OCI-LY7 (cell line): ENCODE measurements around the gene NXN. TPM values are rescaled to one million over a fixed set of nuclear protein-coding genes. Genes with fewer than 3 reads are reported as not detected.
"Not testable (repeated sequence)": the region's sequence is repeated elsewhere in the genome, so short reads cannot be mapped to it uniquely, and the experiment has no call there.

Experiments
- BruUV-seq: library from RNA; stranded (reverse); fragments of 400-500 nt; replicated peaks from 2 replicates; lab custom pipeline; 2021; lab: Mats Ljungman, UMichigan
- CTCF ChIA-PET: fragments of 300-600 bp; sonication (Branson Sonifier 250); formaldehyde crosslinking; loops from one replicate; lab custom pipeline; 2022; ENCODE audit warnings: antibody characterized with exemption; ENCODE audit not compliant: unreplicated experiment; lab: Charles Lee
- POLR2A ChIA-PET: fragments of 300-600 bp; sonication (Branson Sonifier 250); formaldehyde crosslinking; loops from one replicate; lab custom pipeline; 2022; ENCODE audit warnings: antibody characterized with exemption; lab: Charles Lee
- DNase-seq: peaks from one replicate; pipeline ENCODE4 v3.0.0-alpha.2; 2015; ENCODE audit warnings: low spot score
- H2AFZ ChIP-seq: fragments of 200-600 bp; sonication (generic), shearing (Covaris generic); 2 replicates; pipeline ENCODE4 v1.6.1; 2014; ENCODE audit warnings: mild to moderate bottlenecking, antibody characterized with exemption, low read length, moderate library complexity
- H3K27ac ChIP-seq: fragments of 200-600 bp; sonication (generic); 2 replicates; pipeline ENCODE4 v1.5.1; 2014; ENCODE audit warnings: mixed run types, low read depth, mild to moderate bottlenecking, moderate library complexity, low read length, inconsistent platforms; ENCODE audit not compliant: poor library complexity, severe bottlenecking
- H3K36me3 ChIP-seq: fragments of 200-600 bp; sonication (generic); 2 replicates; pipeline ENCODE4 v1.6.1; 2014; ENCODE audit warnings: mild to moderate bottlenecking, antibody characterized with exemption, low read length, moderate library complexity, mixed read lengths; ENCODE audit not compliant: insufficient read depth
- H3K4me1 ChIP-seq: fragments of 200-600 bp; sonication (generic); 2 replicates; pipeline ENCODE4 v1.5.1; 2014; ENCODE audit warnings: mild to moderate bottlenecking, low read length; ENCODE audit not compliant: insufficient read depth, poor library complexity, severe bottlenecking
- H3K4me2 ChIP-seq: fragments of 200-600 bp; sonication (generic); 2 replicates; pipeline ENCODE4 v1.6.1; 2014; ENCODE audit warnings: mild to moderate bottlenecking, low read length
- H3K4me3 ChIP-seq: fragments of 200-600 bp; sonication (generic); 2 replicates; pipeline ENCODE4 v1.5.1; 2014; ENCODE audit warnings: mild to moderate bottlenecking, low read depth, low read length; ENCODE audit not compliant: poor library complexity, severe bottlenecking
- H3K79me2 ChIP-seq: fragments of 200-600 bp; sonication (generic); 2 replicates; pipeline ENCODE4 v1.6.1; 2016; ENCODE audit warnings: low read depth, mild to moderate bottlenecking, low read length, moderate library complexity, mixed read lengths; ENCODE audit not compliant: insufficient read depth
- H3K9me2 ChIP-seq: fragments of 200-600 bp; sonication (generic); 2 replicates; pipeline ENCODE4 v1.6.1; 2016; ENCODE audit warnings: mild to moderate bottlenecking, low read length, mixed read lengths; ENCODE audit not compliant: insufficient read depth
- H3K9me3 ChIP-seq: fragments of 200-600 bp; sonication (generic); 2 replicates; pipeline ENCODE4 v1.6.1; 2014; ENCODE audit warnings: mild to moderate bottlenecking, mixed run types, low read length, mixed read lengths
- H4K20me1 ChIP-seq: fragments of 200-600 bp; sonication (generic); 2 replicates; pipeline ENCODE4 v1.6.1; 2014; ENCODE audit warnings: mild to moderate bottlenecking, antibody characterized with exemption, low read length, moderate library complexity, mixed read lengths; ENCODE audit not compliant: insufficient read depth
- CTCF ChIP-seq: fragments of 200-600 bp; sonication (generic); conservative IDR thresholded peaks from 2 replicates; pipeline ENCODE4 v1.5.1; 2014; ENCODE audit warnings: mild to moderate bottlenecking, antibody characterized with exemption, low read length, moderate library complexity, mixed read lengths
- EZH2phosphoT487 ChIP-seq: fragments of 200-600 bp; sonication (generic); IDR thresholded peaks from 2 replicates; pipeline ENCODE4 v1.6.1; 2018; ENCODE audit warnings: low read depth, borderline replicate concordance, mild to moderate bottlenecking, mixed run types, antibody characterized with exemption, low read length, moderate library complexity, mixed read lengths
- intact Hi-C: fragments of 100-400 bp; cut with micrococcal nuclease; formaldehyde crosslinking; loops from one replicate; pipeline ENCODE4 v1.10.0; 2022; ENCODE audit not compliant: unreplicated experiment
- total RNA-seq, 2 experiments: library from RNA; depleted of rRNA in 1 of 2; stranded (reverse); fragments of >200 nt in 1 of 2; shearing (Covaris generic) in 1 of 2; gene quantifications; 2 replicates each; pipeline ENCODE4 v1.2.3, GENCODE V29; 2014 to 2022

Gene NXN
- total RNA-seq, 2 experiments from 2014 or later = 1.3 to 2.8 TPM

DNA sequence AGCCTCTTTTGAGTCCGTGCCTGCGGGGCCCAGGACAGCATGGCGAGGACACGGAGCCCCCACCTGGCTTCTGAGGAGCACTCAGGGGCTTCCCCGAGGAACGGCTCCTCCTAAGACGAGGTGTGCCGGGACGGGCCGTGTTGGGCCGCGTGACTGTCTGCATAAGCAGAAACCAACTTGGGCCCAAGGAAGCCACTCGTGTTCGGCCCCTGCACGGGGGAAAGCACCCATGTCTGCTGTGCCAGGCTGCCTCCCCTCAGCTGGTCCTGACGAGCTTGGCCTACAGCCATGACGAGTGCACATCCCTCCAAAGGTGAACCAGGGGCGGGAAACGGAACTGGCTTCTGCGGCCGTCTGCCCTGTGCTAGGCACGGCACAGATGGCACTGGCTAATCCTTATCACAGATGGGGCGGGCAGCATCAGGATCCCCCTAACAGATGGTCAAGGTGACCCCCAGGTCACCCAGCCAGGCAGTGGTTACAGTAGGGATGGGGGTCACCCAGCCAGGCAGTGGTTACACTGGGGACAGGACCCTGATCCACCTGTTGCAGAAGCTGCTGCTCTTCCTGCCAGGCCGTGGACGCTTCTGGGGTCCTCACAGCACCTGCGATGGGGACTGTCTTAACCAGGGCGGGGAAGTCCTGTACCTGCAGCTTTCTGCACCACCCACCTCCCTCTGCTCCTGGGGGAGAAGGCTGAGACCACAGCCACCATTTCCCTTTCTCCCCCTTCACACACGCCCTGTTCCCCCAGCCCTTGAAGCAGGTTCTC, 171.9 kb downstream of the NXN start:
- no peak for DNase-seq
- intact Hi-C loops = no loop called here
- H3K9me2 ChIP-seq = no peaks in the 10 kb centered on the region
- POLR2A ChIA-PET = interaction anchor here (0.7 kb wide), 1 partner anchor 84 kb away, joined by 4 read pairs; no protein-coding TSS in a partner anchor
- H3K27ac ChIP-seq = no peak overlapping the region
- H2AFZ ChIP-seq = no peak overlapping the region
- no peaks in the 10 kb centered on the region for H4K20me1 ChIP-seq
- H3K4me1 ChIP-seq = no peaks in the 10 kb centered on the region
- H3K4me2 ChIP-seq = no peak overlapping the region
- TF ChIP-seq CTCF (no peak), EZH2phosphoT487 (no peak)
- H3K4me3 ChIP-seq = no peak overlapping the region
- no peaks in the 10 kb centered on the region for H3K36me3 ChIP-seq
- H3K9me3 ChIP-seq = no peaks in the 10 kb centered on the region
- CTCF ChIA-PET = no interaction called here
- no peaks in the 10 kb centered on the region for H3K79me2 ChIP-seq
- BruUV-seq = no TSS peak

- H3K4me3 ChIP-seq = no peak overlapping the region
- intact Hi-C loops = no loop called here
- no peaks in the 10 kb centered on the region for H3K9me3 ChIP-seq
- ChIA-PET POLR2A (no interaction called here), CTCF (no interaction called here)
- no peaks in the 10 kb centered on the region for H3K79me2 ChIP-seq
- no TSS peak for BruUV-seq
- DNase-seq = no peak
- H4K20me1 ChIP-seq = no peaks in the 10 kb centered on the region
- H2AFZ ChIP-seq = no peak overlapping the region
- H3K27ac ChIP-seq = no peak overlapping the region
- no peaks in the 10 kb centered on the region for H3K4me1 ChIP-seq
- no peaks in the 10 kb centered on the region for H3K36me3 ChIP-seq
- TF ChIP-seq CTCF (no peak), EZH2phosphoT487 (no peak)
- H3K4me2 ChIP-seq = no peak overlapping the region
- no peaks in the 10 kb centered on the region for H3K9me2 ChIP-seq
Observed at GRCh38 chr17:806781-807522, 172.6 kb downstream of the NXN start.

DNA sequence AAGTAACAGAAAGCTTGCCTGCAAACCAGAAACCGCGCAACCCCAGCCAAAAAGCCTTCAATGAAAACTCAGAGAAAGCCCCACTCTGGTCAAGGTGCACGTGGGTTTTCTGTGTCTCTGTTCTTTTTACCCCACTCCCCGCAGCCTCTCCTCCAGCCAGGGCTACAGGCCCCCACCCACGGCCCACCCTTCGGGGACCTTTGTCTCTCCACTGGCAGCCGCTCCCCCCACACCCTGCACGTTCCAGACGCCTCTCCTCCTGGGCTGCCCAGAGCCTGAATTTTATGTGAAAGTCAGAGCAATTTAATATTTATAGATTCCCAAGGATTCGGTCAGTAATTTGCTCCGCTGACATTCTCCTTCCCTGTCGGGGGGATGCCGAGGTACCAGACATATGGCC, 173.2 kb downstream of the NXN start:
- Histone ChIP-seq H3K4me2 (no peak overlapping the region), H4K20me1 (no peaks in the 10 kb centered on the region), H3K9me2 (no peaks in the 10 kb centered on the region), H2AFZ (no peak overlapping the region), H3K4me1 (no peaks in the 10 kb centered on the region), H3K9me3 (no peaks in the 10 kb centered on the region), H3K27ac (no peak overlapping the region), H3K79me2 (no peaks in the 10 kb centered on the region), H3K4me3 (no peak overlapping the region), H3K36me3 (no peaks in the 10 kb centered on the region)
- intact Hi-C loops = no loop called here
- CTCF ChIA-PET = no interaction called here
- POLR2A ChIA-PET = no interaction called here
- DNase-seq = no peak
- no TSS peak for BruUV-seq
- TF ChIP-seq EZH2phosphoT487 = no peak
- no peak for TF ChIP-seq CTCF

DNA sequence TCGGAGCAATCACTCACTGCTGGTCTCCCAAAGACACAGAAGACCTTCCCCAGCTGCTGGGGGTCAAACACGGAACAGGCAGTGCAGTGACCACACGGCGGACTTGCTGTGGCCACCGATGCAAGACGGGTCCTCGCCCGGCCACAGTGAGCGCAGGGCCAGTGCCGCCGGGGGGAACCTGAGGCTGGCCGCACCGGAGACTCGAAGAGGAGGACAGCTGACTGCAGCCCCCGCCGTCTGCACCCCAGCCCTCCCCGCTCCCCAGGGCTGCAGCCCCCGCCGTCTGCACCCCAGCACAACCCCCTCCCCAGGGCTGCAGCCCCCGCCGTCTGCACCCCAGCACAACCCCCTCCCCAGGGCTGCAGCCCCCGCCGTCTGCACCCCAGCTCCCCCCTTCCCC, 173.7 kb downstream of the NXN start:
- CTCF ChIA-PET, H3K79me2 ChIP-seq, H3K27ac ChIP-seq, H3K4me3 ChIP-seq, H3K9me3 ChIP-seq, POLR2A ChIA-PET, intact Hi-C loops, H3K9me2 ChIP-seq, H3K36me3 ChIP-seq, H3K4me1 ChIP-seq, BruUV-seq, DNase-seq, H4K20me1 ChIP-seq, H2AFZ ChIP-seq, H3K4me2 ChIP-seq: not testable (repeated sequence)
